Choroid plexus epithelial cell (primary cell): ENCODE results near the gene CDK14.

ENCODE experiments used
- DNase-seq: peaks from one replicate; pipeline ENCODE4 v3.0.0-alpha.2; 2010; ENCODE audit warnings: low read depth
- H3K4me3 ChIP-seq: 2 replicates; pipeline ENCODE4 v1.5.1; 2011; ENCODE audit warnings: low read depth, mild to moderate bottlenecking, control low read depth, low read length, moderate library complexity
- TF ChIP-seq, protein P1 (sequence below): conservative IDR thresholded peaks from 2 replicates; pipeline ENCODE4 v1.5.1; 2011; ENCODE audit warnings: low read depth, mild to moderate bottlenecking, control low read depth, inconsistent platforms, low read length, moderate library complexity

The CDK14 gene

GRCh38 chr7:90584378-90584777 lies 11.7 kb upstream of the CDK14 start:
- no peak for DNase-seq
- TF ChIP-seq, protein P1, sequence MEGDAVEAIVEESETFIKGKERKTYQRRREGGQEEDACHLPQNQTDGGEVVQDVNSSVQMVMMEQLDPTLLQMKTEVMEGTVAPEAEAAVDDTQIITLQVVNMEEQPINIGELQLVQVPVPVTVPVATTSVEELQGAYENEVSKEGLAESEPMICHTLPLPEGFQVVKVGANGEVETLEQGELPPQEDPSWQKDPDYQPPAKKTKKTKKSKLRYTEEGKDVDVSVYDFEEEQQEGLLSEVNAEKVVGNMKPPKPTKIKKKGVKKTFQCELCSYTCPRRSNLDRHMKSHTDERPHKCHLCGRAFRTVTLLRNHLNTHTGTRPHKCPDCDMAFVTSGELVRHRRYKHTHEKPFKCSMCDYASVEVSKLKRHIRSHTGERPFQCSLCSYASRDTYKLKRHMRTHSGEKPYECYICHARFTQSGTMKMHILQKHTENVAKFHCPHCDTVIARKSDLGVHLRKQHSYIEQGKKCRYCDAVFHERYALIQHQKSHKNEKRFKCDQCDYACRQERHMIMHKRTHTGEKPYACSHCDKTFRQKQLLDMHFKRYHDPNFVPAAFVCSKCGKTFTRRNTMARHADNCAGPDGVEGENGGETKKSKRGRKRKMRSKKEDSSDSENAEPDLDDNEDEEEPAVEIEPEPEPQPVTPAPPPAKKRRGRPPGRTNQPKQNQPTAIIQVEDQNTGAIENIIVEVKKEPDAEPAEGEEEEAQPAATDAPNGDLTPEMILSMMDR = no peak
- H3K4me3 ChIP-seq = no peak overlapping the region

DNA sequence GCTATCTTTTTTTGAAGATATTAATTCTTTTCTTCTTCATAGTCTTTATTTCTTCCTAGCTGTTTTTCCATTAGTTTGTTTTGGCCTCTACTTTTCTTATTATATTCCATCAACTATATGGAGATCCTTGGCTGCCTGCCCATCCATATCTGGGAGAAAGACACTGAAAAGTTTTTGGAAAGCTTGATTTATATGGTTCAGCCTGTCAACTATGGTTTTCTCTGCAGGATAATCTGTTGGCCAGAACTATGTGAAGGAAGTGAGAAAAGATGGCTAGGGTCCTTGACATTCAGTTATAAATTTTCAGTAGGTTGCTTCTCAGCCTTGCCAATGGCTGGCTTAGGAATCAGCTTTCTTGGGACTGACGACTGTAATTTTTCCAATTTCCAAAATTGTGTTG lies 10.0 kb upstream of the CDK14 start:
- TF ChIP-seq, protein P1 = no peak
- H3K4me3 ChIP-seq = no peak overlapping the region
- DNase-seq = no peak

- H3K4me3 ChIP-seq = no peak overlapping the region
- no peak for DNase-seq
- TF ChIP-seq, protein P1 = no peak
These were observed 8.4 kb upstream of the CDK14 start for GRCh38 chr7:90587766-90588165.

DNA sequence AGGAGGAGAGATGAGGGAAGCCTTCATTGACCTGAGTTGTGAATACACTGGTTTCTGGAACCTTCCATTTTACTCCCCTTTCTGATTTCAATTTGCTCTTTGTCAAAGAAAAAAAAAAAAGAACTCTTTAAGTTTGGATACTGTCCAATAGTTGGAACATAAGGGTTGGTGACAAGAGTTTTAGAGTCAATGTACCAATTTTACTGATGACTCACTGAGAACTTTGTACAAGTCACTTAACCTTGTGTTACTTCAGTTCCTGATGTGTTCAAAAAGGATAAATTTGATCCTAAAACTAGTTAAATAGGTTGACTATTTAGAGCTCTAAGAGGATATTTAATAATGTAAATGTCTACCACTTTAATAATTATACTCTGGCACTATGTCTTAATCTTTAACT lies 4.1 kb upstream of the CDK14 start:
- no peak overlapping the region for H3K4me3 ChIP-seq
- peak; percentile 17 for DNase-seq
- TF ChIP-seq, protein P1 = no peak

DNA sequence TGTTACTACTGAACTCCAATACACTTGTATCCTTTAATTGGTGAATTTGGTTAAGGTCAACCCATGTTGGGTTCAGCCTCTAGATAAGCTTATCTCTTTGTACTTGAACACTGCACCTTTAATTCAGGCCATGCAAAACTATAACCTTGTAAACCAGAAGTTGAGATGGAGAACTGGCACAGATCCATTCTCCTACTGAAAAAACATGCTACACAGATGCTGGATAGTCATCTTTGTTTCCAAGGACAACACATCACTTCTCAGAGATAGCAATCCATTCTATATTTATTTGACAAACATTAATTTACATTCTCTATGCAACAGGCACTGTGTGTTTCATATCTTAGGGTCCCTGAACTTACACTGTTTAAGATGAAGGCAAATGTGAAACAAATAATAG lies 2.9 kb upstream of the CDK14 start:
- TF ChIP-seq, protein P1 = no peak
- DNase-seq = peak; percentile 56
- no peak overlapping the region for H3K4me3 ChIP-seq

GRCh38 chr7:90594751-90595317 lies 1.3 kb upstream of the CDK14 start:
- TF ChIP-seq, protein P1 = no peak
- DNase-seq = peak; percentile 75

GRCh38 chr7:90595342-90595800 lies 750 bp upstream of the CDK14 start:
- H3K4me3 ChIP-seq = peak overlapping the region; percentile 78
- DNase-seq = peak; percentile 32
- TF ChIP-seq, protein P1 = peak; percentile 5

More at GRCh38 chr7:90594751-90595317, 1.3 kb upstream of the CDK14 start:
- H3K4me3 ChIP-seq = peak overlapping the region; percentile 78
